Middle frontal gyrus (tissue), 1 donor: ENCODE results near the gene BOD1L1.

Source experiments
- DNase-seq: peaks from one replicate; pipeline ENCODE4 v3.0.0-alpha.2; 2015; ENCODE audit warnings: low spot score; ENCODE audit errors: extremely low spot score

Gene BOD1L1

DNA sequence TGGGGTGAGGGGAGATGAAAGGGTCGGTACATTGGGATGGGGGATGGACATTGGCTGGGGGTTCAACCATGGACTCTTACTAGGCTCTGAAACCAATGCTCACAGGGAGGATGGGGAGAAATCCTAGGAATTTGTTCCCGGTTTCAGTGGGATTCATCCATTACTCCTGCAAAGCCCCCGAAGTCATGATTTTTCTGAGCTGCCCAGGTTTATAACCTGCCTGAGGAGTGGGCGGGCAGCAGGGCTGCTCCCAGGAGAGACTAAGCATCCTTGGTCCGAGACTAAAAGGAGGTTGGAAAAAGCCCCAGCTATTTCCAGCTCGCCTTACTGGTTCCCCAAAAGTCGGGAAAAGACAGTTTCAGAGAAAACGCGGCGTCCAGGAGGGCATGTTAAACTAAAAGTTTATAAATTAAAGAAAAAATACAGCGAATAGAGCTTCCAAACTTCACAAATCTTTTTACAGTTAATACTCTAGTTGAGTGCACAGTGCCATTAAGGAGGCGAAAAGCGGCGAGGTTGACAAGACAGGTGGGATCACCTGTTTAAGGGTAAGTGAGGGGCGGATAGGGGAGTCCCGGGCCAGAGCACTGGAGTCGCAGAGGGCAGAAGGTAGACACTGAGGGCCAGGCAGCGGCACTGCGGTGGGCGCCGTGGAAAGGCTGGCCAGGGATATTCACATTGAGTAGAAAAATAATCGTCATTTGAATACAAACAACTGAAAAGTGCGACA lies 86.9 kb downstream of the BOD1L1 start:
- no peak for DNase-seq

DNA sequence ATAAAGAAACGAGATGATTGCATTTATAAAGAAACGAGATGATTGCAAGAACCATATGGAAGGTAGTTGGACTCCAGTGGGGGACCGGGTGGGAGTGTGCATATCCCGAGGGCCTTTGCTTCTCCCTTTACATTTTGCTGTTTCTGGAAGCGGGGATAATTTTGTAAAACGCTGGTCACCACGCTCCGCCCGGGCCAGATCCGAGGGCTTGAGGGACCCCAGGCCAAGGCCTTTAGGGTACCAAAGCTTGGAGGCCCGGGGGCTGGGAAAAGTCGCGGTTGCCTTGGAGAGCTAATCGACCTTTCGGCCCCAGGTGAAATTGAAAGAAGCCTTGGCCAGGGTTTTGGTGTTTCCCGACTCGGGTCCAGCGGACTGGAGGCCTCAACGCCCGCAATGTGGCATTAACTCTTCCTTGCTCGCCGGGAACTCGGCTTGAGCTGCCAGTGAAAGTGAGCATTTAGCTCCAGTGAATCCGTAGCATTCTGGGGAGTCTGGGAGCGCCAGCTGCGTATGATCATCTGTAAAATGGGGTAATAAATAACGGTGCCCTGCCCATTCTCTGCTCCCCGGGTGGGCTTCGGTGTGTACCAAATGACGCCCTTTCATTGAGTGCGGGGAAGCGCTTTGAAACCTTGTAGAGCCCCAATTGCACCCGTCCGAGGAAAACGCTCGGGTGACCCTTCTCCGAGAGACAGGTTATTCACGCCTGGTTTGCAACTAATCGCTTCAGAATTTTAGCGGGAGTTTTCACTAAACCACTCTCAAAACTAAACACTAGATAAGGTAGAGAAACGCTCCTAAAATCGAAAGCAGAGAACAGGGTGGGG lies 87.7 kb downstream of the BOD1L1 start:
- no peak for DNase-seq

DNA sequence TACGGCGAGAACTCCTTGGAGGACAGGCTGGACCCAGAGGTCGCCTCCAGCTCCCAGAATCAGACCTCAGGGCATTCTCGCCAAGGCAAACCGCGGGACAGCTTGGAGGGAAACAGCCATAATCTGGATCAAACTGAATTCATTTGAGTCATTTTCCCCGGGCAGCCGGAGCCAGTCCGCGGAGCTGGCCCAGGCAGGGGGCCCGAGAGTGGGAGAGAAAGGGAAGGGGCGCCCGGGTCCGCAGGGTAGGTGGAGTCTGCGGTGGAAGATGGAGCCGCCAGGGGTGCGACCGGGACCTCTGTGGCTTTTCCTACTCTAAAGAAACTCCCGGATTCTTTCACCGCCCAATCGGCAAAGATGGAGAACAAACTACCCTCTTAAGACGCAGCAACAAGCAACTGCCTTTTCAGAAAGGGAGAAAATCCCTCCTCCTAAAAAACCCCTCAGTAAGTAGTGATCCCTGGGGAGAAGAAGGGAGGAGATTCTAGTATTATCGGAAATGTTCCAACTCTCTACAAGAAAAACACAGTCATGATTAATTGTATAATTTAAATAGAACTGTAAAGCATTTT lies 88.4 kb downstream of the BOD1L1 start:
- no peak for DNase-seq

DNA sequence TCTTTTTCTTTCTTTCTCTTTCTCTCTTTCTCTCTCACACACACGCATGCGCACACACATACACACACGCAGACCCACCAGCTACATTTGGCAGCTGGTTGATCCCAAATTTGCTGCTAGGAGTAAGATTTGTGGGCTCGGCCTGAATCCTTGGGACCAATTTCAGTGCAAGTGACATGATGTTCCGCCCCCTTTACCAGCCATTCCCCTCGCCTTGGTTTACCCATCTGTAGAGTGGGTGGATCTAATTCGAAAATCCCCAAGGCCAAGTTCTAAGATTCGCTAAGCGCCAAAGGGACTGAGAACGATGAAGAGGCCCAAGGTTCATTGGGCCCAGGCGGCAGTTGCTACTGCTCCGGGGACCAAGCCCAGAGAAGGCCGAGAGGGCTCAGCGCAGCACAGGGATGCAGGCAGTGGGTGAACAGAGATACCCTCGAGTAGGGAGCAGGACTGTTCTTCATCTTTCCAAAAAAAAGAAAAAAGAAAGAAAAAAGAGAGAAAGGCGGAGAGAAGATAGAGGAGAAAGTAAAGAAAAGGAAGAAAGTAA lies 89.0 kb downstream of the BOD1L1 start:
- DNase-seq = no peak

DNA sequence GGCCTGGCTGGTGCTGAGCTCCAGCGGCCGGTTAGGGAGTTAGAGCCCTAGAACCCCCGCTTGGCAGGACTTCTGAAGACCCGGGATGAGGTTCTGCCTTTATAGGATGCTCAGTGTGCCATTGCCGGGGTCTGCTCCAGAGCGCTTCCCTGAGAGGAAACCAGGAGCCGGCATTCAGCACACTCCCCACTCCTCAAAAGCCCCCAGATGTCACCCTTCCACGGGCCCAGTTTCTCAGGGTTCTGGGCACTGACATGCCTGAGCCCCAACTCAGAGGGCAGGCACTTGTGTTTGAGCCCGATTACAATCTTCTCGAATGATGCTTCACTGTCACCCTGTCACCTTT lies 89.7 kb downstream of the BOD1L1 start:
- DNase-seq = no peak

DNA sequence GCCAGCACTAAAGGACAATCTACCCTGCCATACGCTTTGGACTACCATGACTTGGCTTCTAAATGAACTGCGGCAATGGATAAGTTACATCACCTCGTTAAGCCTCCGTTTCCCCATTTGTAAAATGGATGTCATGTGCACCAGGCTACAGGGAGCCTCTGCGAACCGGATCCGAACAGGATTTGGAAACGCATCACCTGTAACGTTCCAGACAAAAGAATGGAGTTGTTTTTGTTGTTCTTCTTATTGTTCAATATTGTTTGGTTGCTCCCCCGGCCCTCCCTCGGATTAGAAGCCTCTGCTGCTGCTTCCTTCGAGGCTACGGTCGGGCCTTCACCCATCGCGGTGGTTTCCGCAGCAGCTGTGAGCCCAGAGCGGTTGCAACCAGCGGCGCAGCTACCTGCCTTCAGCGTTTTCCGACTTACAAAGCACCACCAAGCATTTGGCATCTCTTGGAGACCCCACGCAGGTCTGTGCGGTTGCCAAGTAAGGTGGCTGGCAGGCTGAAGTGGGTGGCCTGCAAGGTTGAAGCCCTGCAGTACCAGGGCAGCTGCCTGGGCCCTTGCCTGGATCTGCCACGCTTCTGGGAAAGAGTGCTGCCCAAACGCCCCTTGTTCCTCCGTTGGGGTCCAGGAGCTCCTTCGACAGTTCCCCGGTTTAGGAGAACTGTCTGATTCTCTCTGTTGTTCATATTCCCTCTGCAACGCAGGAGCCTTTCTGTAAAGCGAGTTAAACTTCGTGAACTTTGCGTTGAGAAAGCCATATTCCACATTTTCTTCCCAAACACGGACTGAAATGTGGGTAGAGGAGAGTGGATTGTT lies 90.3 kb downstream of the BOD1L1 start:
- no peak for DNase-seq

DNA sequence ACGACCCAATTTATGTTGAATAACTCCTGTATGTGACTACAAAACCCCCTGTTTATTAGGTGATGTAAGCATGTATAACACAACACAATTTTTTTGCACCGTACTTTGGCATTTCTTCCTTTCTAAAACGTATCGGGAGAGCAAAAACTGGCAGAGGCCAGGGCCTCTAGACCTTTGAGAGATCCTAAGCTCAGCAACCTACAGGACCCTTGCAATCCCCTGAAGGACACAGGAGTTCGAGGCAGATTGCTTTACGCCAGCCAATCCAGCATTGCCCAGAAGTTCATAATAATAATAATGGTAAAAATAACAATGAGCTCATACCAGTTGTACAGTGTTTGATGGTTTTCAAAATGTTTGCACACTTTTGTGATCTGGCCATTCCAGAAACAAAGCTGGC lies 90.9 kb downstream of the BOD1L1 start:
- DNase-seq = no peak

DNA sequence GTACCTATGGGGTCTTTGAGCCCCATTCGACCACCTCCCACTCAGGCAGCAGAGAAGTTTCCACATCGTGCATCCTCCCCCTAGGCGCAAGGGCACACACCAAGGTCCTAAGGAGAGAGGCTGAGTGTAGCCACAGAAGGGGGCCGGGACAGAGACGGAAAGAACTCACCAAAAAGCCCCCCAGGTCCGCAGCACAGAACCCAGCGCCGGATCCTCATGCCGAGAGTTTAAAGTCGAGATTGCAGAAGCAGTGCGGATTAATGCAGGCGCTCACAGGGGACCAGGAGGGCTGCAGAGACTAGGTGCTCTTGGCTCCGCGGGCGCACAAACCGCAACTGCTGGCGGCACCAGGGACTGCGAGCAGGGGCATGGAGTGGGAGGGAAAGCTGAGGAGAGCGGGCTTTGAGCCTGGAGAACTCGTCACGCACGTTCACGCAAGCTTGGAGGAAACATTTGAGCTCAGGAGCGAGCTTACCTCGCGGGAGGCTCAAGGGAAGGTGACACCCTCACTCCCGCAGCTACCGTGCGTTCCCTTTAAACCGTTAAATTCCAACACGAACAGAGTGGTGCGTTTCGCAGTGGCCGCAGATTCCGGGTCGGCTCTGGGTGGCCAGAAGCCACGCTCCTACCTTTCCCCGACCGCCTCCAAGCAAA lies 91.7 kb downstream of the BOD1L1 start:
- DNase-seq = no peak

DNA sequence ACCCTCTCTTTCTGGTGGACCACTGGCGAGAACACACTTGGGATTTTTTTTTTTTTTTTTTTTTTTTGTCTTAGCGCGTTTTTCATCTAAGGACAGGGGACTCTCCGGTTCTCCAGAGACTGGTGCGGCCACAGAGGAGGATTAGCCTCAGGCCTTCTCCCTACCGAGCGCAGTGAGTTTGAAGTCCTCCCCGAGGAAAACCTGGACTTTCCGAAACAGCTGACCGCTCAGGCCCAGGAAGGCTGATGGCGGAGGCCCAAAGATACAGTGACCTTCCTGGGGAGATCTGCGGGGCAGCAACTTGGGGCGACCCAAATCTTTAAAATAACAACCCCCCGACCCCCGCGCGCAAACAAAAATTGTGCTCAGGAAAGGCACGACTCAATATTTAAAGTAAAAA lies 92.4 kb downstream of the BOD1L1 start:
- DNase-seq = no peak

DNA sequence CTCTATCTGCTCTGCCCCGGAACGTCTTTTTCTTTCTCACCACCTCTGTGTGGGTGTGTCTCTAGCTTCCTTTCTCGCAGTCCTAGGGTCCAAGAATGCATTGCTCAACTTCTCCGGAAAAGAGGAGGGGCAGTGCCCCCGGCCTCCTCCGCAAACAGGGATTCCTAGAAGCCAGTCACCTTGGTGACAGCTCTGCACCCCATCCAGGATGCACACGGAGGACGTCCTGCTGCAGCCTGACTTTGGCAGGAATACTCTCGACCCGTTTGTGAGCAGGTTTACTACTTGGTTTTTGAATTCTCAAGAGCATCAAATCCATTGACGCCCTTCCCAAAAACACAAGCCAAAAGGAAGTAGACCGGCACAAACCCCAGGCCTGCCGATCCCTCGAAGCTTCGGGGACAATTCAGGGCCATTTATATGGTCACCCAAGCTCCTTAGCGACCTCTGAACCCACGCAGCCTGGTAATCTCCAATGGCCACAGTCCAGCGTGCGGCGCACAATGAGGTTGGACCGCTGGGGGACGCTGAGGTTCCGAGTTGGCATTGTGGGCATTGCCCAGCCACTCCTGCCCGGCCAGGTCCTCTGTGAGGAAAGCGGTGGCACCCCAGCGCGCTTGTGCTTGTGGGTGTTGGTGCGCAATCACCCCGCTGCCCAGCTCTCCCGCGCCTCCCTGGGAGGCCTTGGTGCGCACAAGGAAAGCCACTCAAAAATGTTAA lies 93.0 kb downstream of the BOD1L1 start:
- no peak for DNase-seq

DNA sequence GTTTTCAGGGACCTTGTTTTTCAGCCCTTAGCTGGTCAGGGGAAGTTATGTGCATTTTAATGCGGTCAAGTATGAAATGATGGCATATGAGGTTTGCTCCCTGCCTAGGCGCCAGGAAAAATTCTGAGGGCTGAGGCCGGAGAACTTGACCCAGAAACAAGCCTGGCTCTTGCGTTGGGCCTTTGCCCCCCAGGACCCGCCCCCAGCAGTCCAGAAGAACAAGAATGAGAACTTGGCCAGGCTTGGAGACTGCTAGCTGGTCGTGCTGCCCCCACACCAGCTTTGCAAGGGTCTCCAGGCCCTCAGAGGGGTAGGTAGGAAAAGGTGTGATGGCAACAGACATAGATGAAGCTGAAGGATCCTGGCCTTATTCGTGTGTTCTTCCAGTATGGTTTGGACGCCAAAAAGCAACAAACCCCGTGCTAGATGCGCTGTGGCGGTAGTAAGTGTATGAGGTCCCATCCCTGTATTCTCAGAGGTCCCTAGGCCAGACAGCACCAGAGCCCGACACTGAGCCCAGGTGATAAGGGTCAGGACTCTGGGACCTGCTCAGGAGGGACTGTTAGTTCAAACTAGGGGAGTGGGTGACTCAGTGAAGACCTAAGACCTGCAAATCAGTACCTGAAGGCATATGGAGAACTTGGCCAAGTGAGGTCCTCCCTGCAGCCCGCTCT lies 93.7 kb downstream of the BOD1L1 start:
- no peak for DNase-seq

DNA sequence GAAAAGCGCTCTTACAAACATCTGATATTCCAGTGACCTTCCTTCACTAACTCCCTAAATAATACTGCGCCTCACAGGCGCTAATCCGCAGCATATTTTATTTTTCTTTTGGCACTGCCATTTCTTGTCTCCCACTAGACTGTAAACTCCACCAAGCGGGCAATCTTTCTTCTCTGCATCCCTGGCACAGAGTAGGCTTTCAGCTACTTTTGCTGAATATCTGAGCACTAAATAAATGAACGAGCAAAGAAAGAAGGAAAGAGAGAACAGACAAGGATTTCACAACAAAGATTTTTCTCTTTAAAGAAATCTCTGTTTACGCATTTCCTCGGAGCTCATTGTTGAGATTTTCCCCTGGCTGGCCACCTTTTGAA lies 95.9 kb downstream of the BOD1L1 start:
- DNase-seq = no peak

DNA sequence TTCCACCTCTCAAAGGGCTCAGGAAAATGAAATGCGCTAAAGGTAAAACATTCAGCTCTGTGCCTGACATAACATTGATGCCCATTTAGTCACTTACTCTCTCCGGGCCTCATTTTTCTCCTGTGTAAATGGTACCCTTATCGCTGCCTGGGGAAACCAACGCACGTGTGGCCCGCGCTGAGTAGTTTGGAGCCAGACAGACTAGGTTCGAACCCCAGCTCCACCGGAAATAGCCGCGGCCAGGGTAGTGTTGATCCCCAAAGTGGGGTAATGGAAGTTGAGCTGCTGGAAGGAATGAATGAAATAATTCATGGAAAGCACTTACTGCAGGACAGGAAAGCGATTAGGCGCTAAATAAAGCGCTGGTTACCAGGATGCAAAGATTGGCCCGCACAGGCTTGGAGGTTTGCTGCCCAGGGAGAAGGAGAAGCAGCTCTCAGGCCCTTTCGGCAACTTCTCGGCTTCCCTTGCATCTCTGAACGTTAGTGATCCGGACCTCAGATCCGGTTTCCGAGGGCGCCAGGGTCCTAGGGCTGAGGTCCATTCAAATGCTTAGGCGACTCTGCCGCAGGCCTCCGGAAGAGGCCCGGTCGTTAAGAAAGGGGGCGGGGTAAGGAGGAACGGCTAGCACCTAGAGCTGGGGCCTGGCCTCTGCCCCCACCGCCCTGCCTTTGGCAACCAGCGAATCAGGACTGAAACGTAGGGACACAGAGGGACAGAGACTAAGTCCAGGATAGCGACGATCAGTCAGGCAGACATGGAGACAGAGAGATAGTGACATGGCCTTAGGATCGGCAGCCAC lies 96.5 kb downstream of the BOD1L1 start:
- no peak for DNase-seq

DNA sequence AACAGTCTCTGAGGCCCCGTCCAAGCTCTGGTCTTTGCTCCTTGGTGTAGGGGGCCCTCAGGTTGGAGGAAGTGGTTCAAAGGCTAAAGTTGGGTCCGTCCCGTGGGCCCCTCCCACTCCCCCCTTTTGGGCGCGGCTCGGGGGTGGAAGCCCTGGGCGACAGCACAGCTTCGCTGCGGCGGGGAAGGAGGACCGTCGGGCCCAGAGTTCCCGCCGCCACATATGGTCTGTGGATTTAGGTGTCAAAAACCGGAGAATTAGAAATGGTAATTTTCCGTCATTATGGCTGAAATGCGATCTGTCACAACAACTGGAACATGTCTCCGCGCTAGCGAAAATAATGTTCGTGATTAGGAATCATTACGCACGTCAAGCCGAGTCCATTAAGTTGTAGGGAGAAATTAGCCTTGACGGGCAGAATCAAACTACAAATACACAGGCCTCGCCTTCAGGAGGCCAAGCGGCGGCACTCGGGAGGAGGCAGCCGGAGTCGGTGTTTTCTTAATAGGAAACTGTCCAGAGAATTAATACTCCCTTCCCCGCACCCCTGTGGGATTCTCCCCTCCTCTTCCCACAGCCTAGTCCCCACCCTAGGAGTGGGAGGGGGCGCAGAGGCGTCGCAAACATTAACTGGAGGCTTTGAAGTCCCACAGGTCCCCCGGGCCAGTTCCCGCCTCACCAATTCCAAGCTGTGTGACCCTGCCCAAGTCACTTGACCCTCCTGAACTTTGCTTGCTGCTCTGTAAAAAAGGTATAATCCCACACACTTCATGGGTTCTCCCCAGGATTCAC lies 98.2 kb downstream of the BOD1L1 start:
- DNase-seq = no peak

DNA sequence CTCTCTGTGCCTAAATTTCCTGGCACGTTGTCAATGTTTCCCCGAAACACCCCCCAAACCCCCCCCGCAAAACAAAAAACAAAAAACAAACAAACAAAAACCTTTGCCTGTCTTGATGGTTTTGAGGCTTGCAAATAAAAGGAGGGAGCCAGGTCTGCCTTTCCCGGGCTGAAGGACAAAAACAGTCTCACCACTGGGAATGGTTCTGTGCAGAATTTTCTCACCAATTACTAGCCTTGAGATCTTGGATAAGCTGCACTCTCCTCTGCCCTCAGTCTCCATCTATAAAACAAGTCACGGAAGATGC lies 98.8 kb downstream of the BOD1L1 start:
- no peak for DNase-seq

DNA sequence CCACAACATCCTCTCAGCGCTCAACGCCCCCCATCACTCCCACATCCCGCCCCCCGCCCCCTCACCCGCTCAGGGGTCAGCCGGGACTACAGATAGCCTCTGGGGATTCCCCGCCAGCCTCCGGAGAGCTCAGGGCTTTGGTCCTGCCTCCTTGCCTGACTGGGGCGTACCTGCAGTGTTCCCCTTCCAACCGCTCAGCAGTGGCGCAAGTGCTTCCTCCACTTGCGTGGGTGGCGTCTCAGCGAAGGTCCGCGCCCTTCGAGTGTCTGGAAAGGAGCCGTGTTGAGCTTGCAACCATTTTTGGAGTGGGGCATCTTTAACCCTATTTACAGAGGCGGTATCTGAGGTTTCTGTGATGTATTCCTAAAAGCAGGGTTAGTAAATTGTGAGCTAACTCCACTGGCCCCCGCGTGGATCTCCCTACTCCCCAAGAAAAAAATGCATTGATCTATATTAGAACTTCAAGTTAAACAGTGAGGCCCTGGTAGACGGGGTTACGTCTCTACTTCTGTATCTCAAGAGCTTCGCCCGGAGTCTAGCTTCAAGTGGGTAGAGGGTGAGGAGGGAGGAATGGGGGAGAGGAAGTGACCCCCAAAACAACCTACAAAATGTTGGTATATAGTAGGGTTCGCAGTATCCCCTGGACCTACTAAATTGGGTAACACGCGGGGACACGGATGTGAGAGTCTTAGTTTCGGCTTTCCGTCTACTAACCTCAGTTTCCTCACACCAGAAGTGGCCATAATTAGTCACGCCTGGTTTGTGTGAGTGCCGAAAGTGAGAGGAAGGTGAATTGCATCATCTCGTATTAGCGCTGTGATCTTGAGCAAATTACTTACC lies 99.3 kb downstream of the BOD1L1 start:
- DNase-seq = no peak

DNA sequence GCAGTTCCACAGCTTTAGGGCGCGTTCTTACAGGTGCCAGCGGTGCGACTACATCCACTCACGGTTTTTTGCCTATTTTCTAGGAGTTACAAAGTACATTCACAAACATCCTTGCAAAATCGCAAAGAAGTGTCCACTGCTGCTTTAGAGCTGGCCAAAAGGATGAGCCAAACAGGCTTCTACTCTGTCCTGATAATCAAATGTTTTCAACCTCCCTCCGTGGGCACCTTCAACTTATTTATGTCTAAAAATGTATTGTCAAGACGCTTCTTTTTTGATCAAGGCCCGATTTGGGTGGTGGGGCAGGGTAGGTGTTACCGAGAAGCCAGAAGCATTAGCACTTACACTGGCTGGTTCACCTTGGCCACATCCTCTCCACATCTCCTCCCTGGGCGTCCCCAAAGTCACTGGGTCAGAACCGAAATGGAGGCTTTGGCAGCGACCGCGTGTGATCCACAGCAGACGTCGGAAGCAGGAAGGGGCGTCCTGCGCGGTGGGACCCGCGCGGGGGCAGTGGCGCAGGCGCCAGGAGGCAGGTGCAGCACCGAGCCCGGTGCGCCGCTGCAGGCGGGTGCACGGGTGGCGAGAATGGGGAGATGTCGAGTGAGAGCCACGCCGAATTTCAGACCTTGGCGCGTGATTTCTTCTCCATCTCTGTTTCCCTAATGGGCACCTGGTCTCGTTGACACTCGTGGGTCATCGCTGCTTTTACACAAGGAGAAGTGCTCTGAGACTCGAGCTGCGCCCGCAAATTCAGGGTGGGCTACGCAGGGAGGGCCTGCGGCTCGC lies 100.1 kb downstream of the BOD1L1 start:
- no peak for DNase-seq
